Kidney epithelial cell (primary cell): ENCODE measurements around the gene CDH8. TPM values are rescaled to one million over a fixed set of nuclear protein-coding genes. Genes with fewer than 3 reads are reported as not detected.
A peak's percentile ranks its signal among the peaks of the same experiment; 100 is the strongest.

Source experiments
- DNase-seq: peaks from one replicate; pipeline ENCODE4 v3.0.0-alpha.2; 2010; ENCODE audit warnings: low read depth
- H3K27me3 ChIP-seq: 2 replicates; pipeline ENCODE4 v1.6.0; 2011; ENCODE audit warnings: low read length; ENCODE audit not compliant: control insufficient read depth, insufficient read depth
- H3K36me3 ChIP-seq: 2 replicates; pipeline ENCODE4 v1.5.1; 2011; ENCODE audit warnings: low read length; ENCODE audit not compliant: control insufficient read depth, insufficient read depth
- H3K4me3 ChIP-seq: 2 replicates; pipeline ENCODE4 v1.5.1; 2011; ENCODE audit warnings: low read depth, mild to moderate bottlenecking, control low read depth, low read length
- CTCF ChIP-seq: IDR thresholded peaks from 2 replicates; pipeline ENCODE4 v1.5.1; 2011; ENCODE audit warnings: mild to moderate bottlenecking, moderate library complexity, low read length, control low read depth, inconsistent platforms; ENCODE audit not compliant: insufficient read depth, poor library complexity, severe bottlenecking
- total RNA-seq: library from RNA; depleted of rRNA; stranded (reverse); fragments of >200 nt; gene quantifications from 2 replicates; pipeline ENCODE4 v1.2.3, GENCODE V29; 2015

The CDH8 gene
- total RNA-seq, 1 donor from 2014 or later: 0.92 TPM

GRCh38 chr16:61891460-61891859 lies 144.8 kb downstream of the CDH8 start:
- no peak for TF ChIP-seq CTCF
- DNase-seq: no peak
- H3K4me3 ChIP-seq: no peak overlapping the region
- no peaks in the 10 kb centered on the region for H3K27me3 ChIP-seq
- H3K36me3 ChIP-seq: no peaks in the 10 kb centered on the region

GRCh38 chr16:61890386-61890785 lies 145.9 kb downstream of the CDH8 start:
- TF ChIP-seq CTCF: no peak
- DNase-seq: no peak
- Histone ChIP-seq H3K4me3 (no peak overlapping the region), H3K36me3 (no peaks in the 10 kb centered on the region), H3K27me3 (no peaks in the 10 kb centered on the region)

- no peak overlapping the region for H3K4me3 ChIP-seq
- DNase-seq: peak; percentile 5
- no peak for TF ChIP-seq CTCF
Measured at GRCh38 chr16:61887903-61888302, 148.3 kb downstream of the CDH8 start.

GRCh38 chr16:61885343-61885742 lies 150.9 kb downstream of the CDH8 start:
- no peak overlapping the region for H3K4me3 ChIP-seq
- no peaks in the 10 kb centered on the region for H3K27me3 ChIP-seq
- TF ChIP-seq CTCF: no peak
- H3K36me3 ChIP-seq: no peaks in the 10 kb centered on the region
- DNase-seq: no peak

More at GRCh38 chr16:61887903-61888302, 148.3 kb downstream of the CDH8 start:
- no peaks in the 10 kb centered on the region for H3K36me3 ChIP-seq
- H3K27me3 ChIP-seq: no peaks in the 10 kb centered on the region

- no peak for TF ChIP-seq CTCF
- Histone ChIP-seq H3K36me3 (no peaks in the 10 kb centered on the region), H3K27me3 (no peaks in the 10 kb centered on the region), H3K4me3 (no peak overlapping the region)
- DNase-seq: no peak
Measured at GRCh38 chr16:61879306-61879705, 156.9 kb downstream of the CDH8 start.

- no peak for TF ChIP-seq CTCF
- no peaks in the 10 kb centered on the region for H3K36me3 ChIP-seq
- H3K27me3 ChIP-seq: no peaks in the 10 kb centered on the region
- H3K4me3 ChIP-seq: no peak overlapping the region
- no peak for DNase-seq
Measured at GRCh38 chr16:61877436-61877835, 158.8 kb downstream of the CDH8 start.
